ENCODE data around the gene DDX59.

DDX59 gene

DNA sequence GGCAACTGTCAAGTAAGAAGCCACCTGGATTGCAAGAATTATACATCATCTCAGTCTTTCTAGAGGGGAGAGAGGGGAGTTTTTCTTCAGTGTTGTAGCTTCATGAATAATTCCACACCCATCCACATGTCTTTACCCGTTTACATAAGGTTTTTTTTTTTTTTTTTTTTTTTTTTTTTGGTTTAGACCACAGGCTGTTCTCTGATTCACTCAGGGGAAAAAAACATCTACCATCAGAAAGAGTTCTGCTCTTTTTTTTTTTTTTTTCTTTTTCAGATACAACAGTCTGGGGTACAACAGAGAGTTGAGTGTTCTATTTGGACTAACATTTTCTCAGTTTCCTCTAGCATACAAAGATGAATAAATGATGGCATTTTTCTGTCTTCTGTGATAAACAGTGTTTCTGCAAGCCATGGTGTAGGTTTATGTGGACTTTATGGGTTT is 44.3 kb downstream of the DDX59 start:
- no peak for TF ChIP-seq ZNF70 (CRISPR knock-in tag; IDR thresholded peaks at IDR 0.05)
- TF ChIP-seq CSDC2 (CRISPR knock-in tag; IDR thresholded peaks at IDR 0.05): no peak
- no peak for TF ChIP-seq TSHZ2 (CRISPR knock-in tag; IDR thresholded peaks at IDR 0.05)
- ATAC-seq: no peak

GRCh38 chr1:200624679-200625335 is 44.9 kb downstream of the DDX59 start:
- no peak for TF ChIP-seq SNAI2 (CRISPR knock-in tag; IDR thresholded peaks at IDR 0.05)
- no peak for TF ChIP-seq TOX (CRISPR knock-in tag; IDR thresholded peaks at IDR 0.05; ENCODE audit: borderline replicate concordance)
- TF ChIP-seq BACH2 (CRISPR knock-in tag; IDR thresholded peaks at IDR 0.05; ENCODE audit: borderline replicate concordance): no peak
- ATAC-seq: no peak

DNA sequence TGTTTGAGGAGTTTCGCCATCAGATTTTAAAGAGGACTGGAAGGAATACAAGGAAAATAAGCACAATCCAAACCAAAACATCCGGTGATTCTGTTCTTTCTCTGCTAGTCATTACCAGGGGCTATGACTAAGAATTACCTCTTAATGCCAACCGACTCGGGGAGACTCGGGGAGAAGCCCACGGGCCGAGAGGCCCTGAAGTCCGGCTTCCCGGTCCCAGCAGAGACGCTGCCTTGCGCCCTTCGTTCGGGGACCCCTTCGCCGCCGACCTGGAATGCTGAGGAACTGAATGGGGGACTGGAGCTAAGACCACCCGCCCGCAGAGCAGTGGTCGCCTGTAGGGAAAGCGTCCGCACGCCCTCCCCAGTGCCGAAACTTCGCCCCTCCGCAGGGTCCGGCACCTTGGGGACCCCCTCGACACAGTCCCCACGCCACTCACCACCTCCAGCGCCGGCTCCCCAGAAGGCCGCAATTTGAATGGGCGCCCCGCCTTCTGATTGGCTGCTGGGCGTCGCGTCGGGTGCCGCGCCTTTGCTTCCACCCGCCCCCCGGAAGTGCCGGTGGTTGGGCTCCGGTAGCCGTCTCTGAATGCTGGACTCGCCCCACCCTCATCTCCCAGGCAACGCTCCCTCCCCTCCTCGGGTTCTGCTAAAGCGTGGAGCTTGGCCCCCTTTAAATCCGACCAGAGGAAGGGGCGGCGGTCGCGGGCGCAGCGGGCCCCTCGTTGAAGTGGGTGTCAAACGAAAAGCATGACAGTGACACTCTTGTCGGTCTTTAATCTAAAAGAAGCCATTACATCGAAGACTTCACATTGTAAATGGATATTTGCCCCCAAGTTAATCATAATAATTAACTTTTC is 49.2 kb downstream of the DDX59 start, which contains the start of gene KIF14:
Gene KIF14 (minus strand): TSS at position 479 of the 859 bp plus-strand sequence. CDS start 2,028 bp downstream, outside the sequence.
- peak; percentile 98 for ATAC-seq
- no peak for TF ChIP-seq TSHZ2 (CRISPR knock-in tag; IDR thresholded peaks at IDR 0.05)
- TF ChIP-seq BACH2 (CRISPR knock-in tag; IDR thresholded peaks at IDR 0.05; ENCODE audit: borderline replicate concordance): no peak
- TF ChIP-seq ZNF565 (CRISPR knock-in tag; conservative IDR thresholded peaks at IDR 0.05; ENCODE audit: low read depth): no peak
- TF ChIP-seq TOX (CRISPR knock-in tag; IDR thresholded peaks at IDR 0.05; ENCODE audit: borderline replicate concordance): no peak
- no peak for TF ChIP-seq ZNF8 (CRISPR knock-in tag; IDR thresholded peaks at IDR 0.05)
- no peak for TF ChIP-seq PPARA (CRISPR knock-in tag; IDR thresholded peaks at IDR 0.05; ENCODE audit: borderline replicate concordance)
- no peak for TF ChIP-seq ZNF70 (CRISPR knock-in tag; IDR thresholded peaks at IDR 0.05)
- no peak for TF ChIP-seq ZC3H10 (CRISPR knock-in tag; IDR thresholded peaks at IDR 0.05)
- no peak for TF ChIP-seq RARB (CRISPR knock-in tag; IDR thresholded peaks at IDR 0.05)
- no peak for TF ChIP-seq ZFP3 (CRISPR knock-in tag; IDR thresholded peaks at IDR 0.05)
- no peak for TF ChIP-seq SNAI2 (CRISPR knock-in tag; IDR thresholded peaks at IDR 0.05)

GRCh38 chr1:200619894-200620272 is 49.8 kb downstream of the DDX59 start:
- no peak for ATAC-seq
- TF ChIP-seq ZFP30 (CRISPR knock-in tag; IDR thresholded peaks at IDR 0.05): no peak
- TF ChIP-seq ISL1 (CRISPR knock-in tag; IDR thresholded peaks at IDR 0.05): no peak

GRCh38 chr1:200610846-200611245 is 58.9 kb downstream of the DDX59 start:
- no peak for TF ChIP-seq ZNF565 (CRISPR knock-in tag; conservative IDR thresholded peaks at IDR 0.05; ENCODE audit: low read depth)
- TF ChIP-seq ZC3H10 (CRISPR knock-in tag; IDR thresholded peaks at IDR 0.05): no peak
- TF ChIP-seq CSDC2 (CRISPR knock-in tag; IDR thresholded peaks at IDR 0.05): no peak
- no peak for TF ChIP-seq OSR1 (CRISPR knock-in tag; IDR thresholded peaks at IDR 0.05)
- TF ChIP-seq BACH2 (CRISPR knock-in tag; IDR thresholded peaks at IDR 0.05; ENCODE audit: borderline replicate concordance): no peak
- no peak for TF ChIP-seq TSHZ2 (CRISPR knock-in tag; IDR thresholded peaks at IDR 0.05)
- TF ChIP-seq, protein P1, sequence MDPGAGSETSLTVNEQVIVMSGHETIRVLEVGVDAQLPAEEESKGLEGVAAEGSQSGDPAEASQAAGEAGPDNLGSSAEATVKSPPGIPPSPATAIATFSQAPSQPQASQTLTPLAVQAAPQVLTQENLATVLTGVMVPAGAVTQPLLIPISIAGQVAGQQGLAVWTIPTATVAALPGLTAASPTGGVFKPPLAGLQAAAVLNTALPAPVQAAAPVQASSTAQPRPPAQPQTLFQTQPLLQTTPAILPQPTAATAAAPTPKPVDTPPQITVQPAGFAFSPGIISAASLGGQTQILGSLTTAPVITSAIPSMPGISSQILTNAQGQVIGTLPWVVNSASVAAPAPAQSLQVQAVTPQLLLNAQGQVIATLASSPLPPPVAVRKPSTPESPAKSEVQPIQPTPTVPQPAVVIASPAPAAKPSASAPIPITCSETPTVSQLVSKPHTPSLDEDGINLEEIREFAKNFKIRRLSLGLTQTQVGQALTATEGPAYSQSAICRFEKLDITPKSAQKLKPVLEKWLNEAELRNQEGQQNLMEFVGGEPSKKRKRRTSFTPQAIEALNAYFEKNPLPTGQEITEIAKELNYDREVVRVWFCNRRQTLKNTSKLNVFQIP (CRISPR knock-in tag; IDR thresholded peaks at IDR 0.05; ENCODE audit: borderline replicate concordance, low read depth): no peak
- TF ChIP-seq ZNF70 (CRISPR knock-in tag; IDR thresholded peaks at IDR 0.05): no peak
- no peak for TF ChIP-seq ISL1 (CRISPR knock-in tag; IDR thresholded peaks at IDR 0.05)
- no peak for TF ChIP-seq PPARA (CRISPR knock-in tag; IDR thresholded peaks at IDR 0.05; ENCODE audit: borderline replicate concordance)
- TF ChIP-seq ZFP30 (CRISPR knock-in tag; IDR thresholded peaks at IDR 0.05): no peak
- no peak for TF ChIP-seq TOX (CRISPR knock-in tag; IDR thresholded peaks at IDR 0.05; ENCODE audit: borderline replicate concordance)
- TF ChIP-seq ZNF8 (CRISPR knock-in tag; IDR thresholded peaks at IDR 0.05): no peak
- TF ChIP-seq PATZ1 (CRISPR knock-in tag; IDR thresholded peaks at IDR 0.05; ENCODE audit: borderline replicate concordance): no peak
- TF ChIP-seq SNAI2 (CRISPR knock-in tag; IDR thresholded peaks at IDR 0.05): no peak
- no peak for TF ChIP-seq RARB (CRISPR knock-in tag; IDR thresholded peaks at IDR 0.05)
- TF ChIP-seq ESRRG (CRISPR knock-in tag; IDR thresholded peaks at IDR 0.05): no peak
- peak; percentile 94 for ATAC-seq
